H54 (cell line): ENCODE results near the gene MAGEA2B.
"Not testable (repeated sequence)": the region's sequence is repeated elsewhere in the genome, so short reads cannot be mapped to it uniquely, and the experiment has no call there.

Experiments
- DNase-seq: peaks from one replicate; pipeline ENCODE4 v3.0.0; 2011; ENCODE audit warnings: low spot score, mixed read lengths; ENCODE audit not compliant: insufficient read length
- FAIRE-seq: peaks from 3 replicates; lab custom pipeline; 2011; peaks lifted over from hg19 to GRCh38; lab: Jason Lieb, UNC
- POLR2A ChIP-seq: IDR thresholded peaks from 2 replicates; pipeline ENCODE4 v1.6.1; 2011; ENCODE audit warnings: low read depth, mild to moderate bottlenecking, low read length

Gene MAGEA2B

GRCh38 chrX:152735101-152735500 lies 20.7 kb downstream of the MAGEA2B start:
- TF ChIP-seq POLR2A, result no peak
- FAIRE-seq, result no peak

DNA sequence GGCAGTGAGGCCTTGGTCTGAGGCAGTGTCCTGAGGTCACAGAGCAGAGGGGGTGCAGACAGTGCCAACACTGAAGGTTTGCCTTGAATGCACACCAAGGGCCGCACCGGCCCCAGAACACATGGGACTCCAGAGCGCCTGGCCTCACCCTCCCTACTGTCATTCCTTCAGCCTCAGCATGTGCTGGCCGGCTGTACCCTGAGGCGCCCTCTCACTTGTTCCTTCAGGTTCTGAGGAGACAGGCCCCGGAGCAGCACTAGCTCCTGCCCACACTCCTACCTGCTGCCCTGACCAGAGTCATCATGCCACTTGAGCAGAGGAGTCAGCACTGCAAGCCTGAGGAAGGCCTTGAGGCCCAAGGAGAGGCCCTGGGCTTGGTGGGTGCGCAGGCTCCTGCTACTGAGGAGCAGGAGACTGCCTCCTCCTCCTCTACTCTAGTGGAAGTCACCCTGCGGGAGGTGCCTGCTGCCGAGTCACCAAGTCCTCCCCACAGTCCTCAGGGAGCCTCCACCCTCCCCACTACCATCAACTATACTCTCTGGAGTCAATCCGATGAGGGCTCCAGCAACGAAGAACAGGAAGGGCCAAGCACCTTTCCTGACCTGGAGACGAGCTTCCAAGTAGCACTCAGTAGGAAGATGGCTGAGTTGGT lies 21.6 kb downstream of the MAGEA2B start:
- DNase-seq (no peak), FAIRE-seq (no peak)
- no peak for TF ChIP-seq POLR2A

More at GRCh38 chrX:152735101-152735500, 20.7 kb downstream of the MAGEA2B start:
- no peak for DNase-seq

DNA sequence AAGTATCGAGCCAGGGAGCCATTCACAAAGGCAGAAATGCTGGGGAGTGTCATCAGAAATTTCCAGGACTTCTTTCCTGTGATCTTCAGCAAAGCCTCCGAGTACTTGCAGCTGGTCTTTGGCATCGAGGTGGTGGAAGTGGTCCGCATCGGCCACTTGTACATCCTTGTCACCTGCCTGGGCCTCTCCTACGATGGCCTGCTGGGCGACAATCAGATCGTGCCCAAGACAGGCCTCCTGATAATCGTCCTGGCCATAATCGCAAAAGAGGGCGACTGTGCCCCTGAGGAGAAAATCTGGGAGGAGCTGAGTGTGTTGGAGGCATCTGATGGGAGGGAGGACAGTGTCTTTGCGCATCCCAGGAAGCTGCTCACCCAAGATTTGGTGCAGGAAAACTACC lies 22.1 kb downstream of the MAGEA2B start:
- DNase-seq, FAIRE-seq: not testable (repeated sequence)

DNA sequence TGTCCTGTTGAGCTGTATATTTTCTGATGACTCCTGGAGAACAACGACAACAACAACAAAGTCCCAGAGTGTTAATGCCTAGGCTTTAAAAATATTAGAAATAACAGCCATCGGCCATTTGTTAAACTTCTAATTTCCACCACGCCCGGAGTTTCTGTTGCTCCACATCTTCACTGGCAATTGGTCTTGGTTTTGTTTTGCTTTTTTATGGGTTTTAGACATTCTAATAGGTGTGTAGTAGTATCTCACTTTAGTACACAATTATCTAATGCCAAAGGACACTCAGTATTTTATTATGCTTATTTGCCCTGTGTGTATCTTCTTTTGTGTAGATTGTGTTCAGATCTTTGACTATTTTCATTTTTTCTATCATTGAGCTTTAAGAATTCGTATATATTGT lies 24.1 kb downstream of the MAGEA2B start:
- DNase-seq, result no peak
- TF ChIP-seq POLR2A, result no peak
- no peak for FAIRE-seq

DNA sequence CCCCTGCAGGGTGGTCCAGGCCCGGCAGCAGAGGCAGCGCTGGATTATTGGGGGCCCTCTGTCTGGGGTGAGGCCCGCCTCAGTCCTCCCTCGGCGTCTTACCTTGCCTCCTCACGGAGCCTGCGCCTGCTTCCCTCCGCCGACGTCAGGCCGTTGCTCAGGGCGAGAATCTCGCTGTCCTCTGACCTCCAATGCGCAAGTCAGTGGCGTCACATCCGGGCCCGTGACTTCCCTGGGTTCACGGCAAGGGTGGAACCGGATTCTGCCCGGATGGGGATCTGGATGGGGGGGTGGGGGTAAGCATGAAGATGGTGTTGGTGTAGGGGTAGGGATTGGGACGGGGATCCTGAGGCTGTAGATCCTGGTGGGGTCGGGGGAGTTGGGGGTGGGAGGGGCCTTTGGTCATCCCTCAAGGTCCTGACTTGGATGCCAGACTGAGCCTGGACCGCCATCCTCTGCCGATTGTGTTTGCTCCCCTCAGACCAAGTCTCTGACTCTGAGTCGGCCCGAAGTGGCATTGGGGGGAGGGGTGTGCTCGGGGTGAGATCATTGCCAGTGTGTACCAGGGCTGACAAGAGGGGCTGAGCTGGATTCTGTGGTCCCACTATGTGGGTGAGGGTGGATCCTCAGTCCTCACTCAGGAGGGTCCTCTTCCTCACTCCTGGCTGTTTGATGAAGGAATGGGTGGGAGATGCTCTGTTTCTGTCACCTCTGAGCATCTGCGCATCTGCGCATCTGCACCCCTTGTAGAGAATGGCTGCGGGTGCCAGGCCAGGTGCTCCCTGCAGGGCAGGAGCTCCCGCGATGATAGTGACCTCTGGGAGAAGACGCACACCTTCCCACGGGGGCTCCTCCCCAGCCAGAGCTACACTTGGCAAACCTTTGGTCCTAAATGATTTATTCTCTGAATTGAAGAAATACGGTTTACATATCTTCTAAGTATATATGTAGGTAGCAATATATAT lies 39.5 kb downstream of the MAGEA2B start, which contains the start of gene MAGEA2:
TSS of gene MAGEA2 (minus strand) at position 157 of the 965 bp plus-strand sequence. CDS start 2,479 bp downstream, outside the sequence.
- DNase-seq, FAIRE-seq: not testable (repeated sequence)

GRCh38 chrX:152754871-152755270 lies 40.4 kb downstream of the MAGEA2B start:
- DNase-seq, FAIRE-seq: not testable (repeated sequence)

GRCh38 chrX:152758918-152759317 lies 44.5 kb downstream of the MAGEA2B start, which contains the start of gene CSAG3:
Gene CSAG3 (plus strand): TSS chrX:152759218.
- FAIRE-seq, DNase-seq: not testable (repeated sequence)

- not testable (repeated sequence) for FAIRE-seq, DNase-seq
Observed at GRCh38 chrX:152759544-152759943, 45.1 kb downstream of the MAGEA2B start.

DNA sequence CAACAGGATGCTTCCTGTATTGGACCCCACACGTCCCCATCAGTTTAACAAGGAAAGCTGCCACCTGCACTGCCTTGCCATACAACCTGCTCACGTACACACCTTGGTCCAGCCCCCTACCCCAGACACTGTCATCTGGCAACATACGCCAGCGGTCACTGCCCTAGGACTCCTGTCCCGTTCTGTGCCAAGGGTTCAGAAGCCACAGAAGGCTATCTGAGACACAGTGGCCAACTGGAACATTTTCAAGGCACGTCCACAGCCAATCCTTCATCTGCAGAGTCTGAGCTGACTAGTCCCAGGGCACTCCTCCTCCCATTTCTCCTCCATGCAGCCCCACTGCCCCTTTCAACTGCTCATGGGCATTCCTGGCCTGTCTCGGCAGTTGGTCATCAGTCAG lies 47.2 kb downstream of the MAGEA2B start:
- not testable (repeated sequence) for FAIRE-seq, DNase-seq

- FAIRE-seq, DNase-seq: not testable (repeated sequence)
Observed at GRCh38 chrX:152766562-152766961, 52.1 kb downstream of the MAGEA2B start.
